ENCODE data around the gene DAP3. TPM values are rescaled to one million over a fixed set of nuclear protein-coding genes. Genes with fewer than 3 reads are reported as not detected.
"Not testable (repeated sequence)": the region's sequence is repeated elsewhere in the genome, so short reads cannot be mapped to it uniquely, and the experiment has no call there.

The DAP3 gene
- total RNA-seq, 2 experiments from 2014 or later: 119 to 123 TPM

GRCh38 chr1:155657463-155657862 lies 31.4 kb upstream of the DAP3 start:
- DNase-seq: no peak
- no peaks in the 10 kb centered on the region for H3K4me1 Mint-ChIP-seq
- H3K27me3 Mint-ChIP-seq: no peaks in the 10 kb centered on the region
- ChIA-PET POLR2A (no interaction called here), CTCF (no interaction called here)
- H3K9me3 Mint-ChIP-seq: no peaks in the 10 kb centered on the region
- no peak overlapping the region for H3K27ac Mint-ChIP-seq
- H3K36me3 Mint-ChIP-seq (ENCODE audit: low read depth): peaks cover 46% of the 10 kb centered on the region
- H3K4me3 Mint-ChIP-seq: no peak overlapping the region

- H3K27ac Mint-ChIP-seq, POLR2A ChIA-PET, H3K4me1 Mint-ChIP-seq, H3K27me3 Mint-ChIP-seq, H3K4me3 Mint-ChIP-seq, CTCF ChIA-PET, DNase-seq, H3K9me3 Mint-ChIP-seq: not testable (repeated sequence)
- peaks cover 71% of the 10 kb centered on the region for H3K36me3 Mint-ChIP-seq (ENCODE audit: low read depth)
These were observed 27.7 kb upstream of the DAP3 start for GRCh38 chr1:155661239-155661638.

GRCh38 chr1:155669233-155670162 lies 19.4 kb upstream of the DAP3 start:
- H3K9me3 Mint-ChIP-seq: no peaks in the 10 kb centered on the region
- H3K27ac Mint-ChIP-seq: no peak overlapping the region
- no peak overlapping the region for H3K4me3 Mint-ChIP-seq
- H3K4me1 Mint-ChIP-seq: no peaks in the 10 kb centered on the region
- ChIA-PET POLR2A (interaction anchor here (1.5 kb wide), 1 partner anchor 32 kb away, joined by 3 read pairs; no protein-coding TSS in a partner anchor), CTCF (interaction anchor here (1.4 kb wide), 1 partner anchor 11 kb away, joined by 3 read pairs; no protein-coding TSS in a partner anchor)
- peaks cover 71% of the 10 kb centered on the region for H3K36me3 Mint-ChIP-seq (ENCODE audit: low read depth)
- H3K27me3 Mint-ChIP-seq: no peaks in the 10 kb centered on the region
- DNase-seq: no peak

- Mint-ChIP-seq H3K9me3 (no peaks in the 10 kb centered on the region), H3K4me1 (no peaks in the 10 kb centered on the region), H3K27ac (no peak overlapping the region), H3K27me3 (no peaks in the 10 kb centered on the region), H3K4me3 (no peak overlapping the region), H3K36me3 (ENCODE audit: low read depth) (peaks cover 78% of the 10 kb centered on the region)
- no peak for DNase-seq
- ChIA-PET CTCF (interaction anchor here (2.0 kb wide), 1 partner anchor 13 kb away, joined by 5 read pairs; no protein-coding TSS in a partner anchor), POLR2A (no interaction called here)
These were observed 17.1 kb upstream of the DAP3 start for GRCh38 chr1:155671750-155672149.

GRCh38 chr1:155673003-155673402 lies 15.9 kb upstream of the DAP3 start:
- Mint-ChIP-seq H3K27ac (no peak overlapping the region), H3K4me1 (no peaks in the 10 kb centered on the region), H3K36me3 (ENCODE audit: low read depth) (peaks cover 82% of the 10 kb centered on the region), H3K4me3 (no peak overlapping the region), H3K9me3 (no peaks in the 10 kb centered on the region), H3K27me3 (no peaks in the 10 kb centered on the region)
- ChIA-PET CTCF (interaction anchor here (0.6 to 2.0 kb wide), 2 partner anchors 12 to 607 kb away, joined by 4 to 5 read pairs; no protein-coding TSS in a partner anchor), POLR2A (no interaction called here)
- DNase-seq: no peak

GRCh38 chr1:155678027-155678426 lies 10.9 kb upstream of the DAP3 start:
- Mint-ChIP-seq H3K4me1 (peaks cover 8% of the 10 kb centered on the region), H3K27me3 (no peaks in the 10 kb centered on the region), H3K4me3 (no peak overlapping the region), H3K9me3 (no peaks in the 10 kb centered on the region), H3K36me3 (ENCODE audit: low read depth) (peaks cover 62% of the 10 kb centered on the region), H3K27ac (no peak overlapping the region)
- DNase-seq: no peak
- CTCF ChIA-PET: no interaction called here
- POLR2A ChIA-PET: no interaction called here

- H3K27ac Mint-ChIP-seq, CTCF ChIA-PET, H3K9me3 Mint-ChIP-seq, H3K27me3 Mint-ChIP-seq, POLR2A ChIA-PET, H3K4me3 Mint-ChIP-seq, DNase-seq: not testable (repeated sequence)
- peaks cover 13% of the 10 kb centered on the region for H3K4me1 Mint-ChIP-seq
- H3K36me3 Mint-ChIP-seq (ENCODE audit: low read depth): peaks cover 66% of the 10 kb centered on the region
These were observed 9.9 kb upstream of the DAP3 start for GRCh38 chr1:155678992-155679391.

GRCh38 chr1:155680531-155680930 lies 8.4 kb upstream of the DAP3 start:
- H3K4me3 Mint-ChIP-seq: no peak overlapping the region
- no peak for DNase-seq
- no peaks in the 10 kb centered on the region for H3K27me3 Mint-ChIP-seq
- peaks cover 65% of the 10 kb centered on the region for H3K36me3 Mint-ChIP-seq (ENCODE audit: low read depth)
- POLR2A ChIA-PET: no interaction called here
- H3K4me1 Mint-ChIP-seq: peaks cover 27% of the 10 kb centered on the region
- no peaks in the 10 kb centered on the region for H3K9me3 Mint-ChIP-seq
- CTCF ChIA-PET: no interaction called here
- H3K27ac Mint-ChIP-seq: no peak overlapping the region

- H3K4me3 Mint-ChIP-seq: no peak overlapping the region
- ChIA-PET POLR2A (interaction anchor here (1.1 to 1.6 kb wide), 2 partner anchors 8 to 23 kb away, joined by 3 to 4 read pairs; no protein-coding TSS in a partner anchor), CTCF (interaction anchor here (0.6 to 1.0 kb wide), 6 partner anchors 46 to 767 kb away, joined by 3 to 4 read pairs (median 3); partner anchors contain the start of gene MSTO1)
- H3K4me1 Mint-ChIP-seq: peaks cover 36% of the 10 kb centered on the region
- peaks cover 62% of the 10 kb centered on the region for H3K36me3 Mint-ChIP-seq (ENCODE audit: low read depth)
- H3K27ac Mint-ChIP-seq: no peak overlapping the region
- DNase-seq: no peak
- no peaks in the 10 kb centered on the region for H3K9me3 Mint-ChIP-seq
- H3K27me3 Mint-ChIP-seq: no peaks in the 10 kb centered on the region
These were observed 7.1 kb upstream of the DAP3 start for GRCh38 chr1:155681776-155682175.

- H3K27me3 Mint-ChIP-seq: not testable (repeated sequence)
- H3K36me3 Mint-ChIP-seq (ENCODE audit: low read depth): peaks cover 63% of the 10 kb centered on the region
- H3K4me1 Mint-ChIP-seq: peaks cover 63% of the 10 kb centered on the region
These were observed 1.1 kb upstream of the DAP3 start for GRCh38 chr1:155687705-155688323.

GRCh38 chr1:155688324-155689080 lies 389 bp upstream of the DAP3 start, which contains the start of gene YY1AP1:
Gene YY1AP1, minus strand, starts transcription at chr1:155688774. Its CDS starts 8,338 bp downstream, at chr1:155680436.
- POLR2A ChIA-PET: no interaction called here
- peaks cover 65% of the 10 kb centered on the region for H3K4me1 Mint-ChIP-seq
- CTCF ChIA-PET: no interaction called here

More at GRCh38 chr1:155687705-155688323, 1.1 kb upstream of the DAP3 start:
- DNase-seq, CTCF ChIA-PET, POLR2A ChIA-PET, H3K9me3 Mint-ChIP-seq: not testable (repeated sequence)
- Mint-ChIP-seq H3K4me3 (peak overlapping the region; percentile 96), H3K27ac (peak overlapping the region; percentile 96)

GRCh38 chr1:155691992-155692528 lies 3.2 kb downstream of the DAP3 start:
- no peaks in the 10 kb centered on the region for H3K27me3 Mint-ChIP-seq
- peaks cover 66% of the 10 kb centered on the region for H3K36me3 Mint-ChIP-seq (ENCODE audit: low read depth)
- no peak overlapping the region for H3K27ac Mint-ChIP-seq
- POLR2A ChIA-PET: no interaction called here
- no peak for DNase-seq
- CTCF ChIA-PET: no interaction called here
- H3K4me1 Mint-ChIP-seq: peaks cover 58% of the 10 kb centered on the region
- H3K4me3 Mint-ChIP-seq: no peak overlapping the region
- peaks cover 9% of the 10 kb centered on the region for H3K9me3 Mint-ChIP-seq

More at GRCh38 chr1:155688324-155689080, 389 bp upstream of the DAP3 start, which contains the start of gene YY1AP1:
- DNase-seq: peak; percentile 92
- H3K27me3 Mint-ChIP-seq: no peaks in the 10 kb centered on the region
- H3K36me3 Mint-ChIP-seq (ENCODE audit: low read depth): peaks cover 64% of the 10 kb centered on the region
- peak within 1 kb of the TSS; percentile 96 for H3K4me3 Mint-ChIP-seq
- peak within 1 kb of the TSS; percentile 96 for H3K27ac Mint-ChIP-seq
- peaks cover 9% of the 10 kb centered on the region for H3K9me3 Mint-ChIP-seq

Data from activated CD4-positive, alpha-beta memory T cell treated with anti-CD3 and anti-CD28 coated beads, Interleukin-2, amount 10 ng/mL, durations not matched to agents 7 days and 5 days (primary cell).